ENCODE data around the gene SSTR1.

- TF ChIP-seq, protein P1, sequence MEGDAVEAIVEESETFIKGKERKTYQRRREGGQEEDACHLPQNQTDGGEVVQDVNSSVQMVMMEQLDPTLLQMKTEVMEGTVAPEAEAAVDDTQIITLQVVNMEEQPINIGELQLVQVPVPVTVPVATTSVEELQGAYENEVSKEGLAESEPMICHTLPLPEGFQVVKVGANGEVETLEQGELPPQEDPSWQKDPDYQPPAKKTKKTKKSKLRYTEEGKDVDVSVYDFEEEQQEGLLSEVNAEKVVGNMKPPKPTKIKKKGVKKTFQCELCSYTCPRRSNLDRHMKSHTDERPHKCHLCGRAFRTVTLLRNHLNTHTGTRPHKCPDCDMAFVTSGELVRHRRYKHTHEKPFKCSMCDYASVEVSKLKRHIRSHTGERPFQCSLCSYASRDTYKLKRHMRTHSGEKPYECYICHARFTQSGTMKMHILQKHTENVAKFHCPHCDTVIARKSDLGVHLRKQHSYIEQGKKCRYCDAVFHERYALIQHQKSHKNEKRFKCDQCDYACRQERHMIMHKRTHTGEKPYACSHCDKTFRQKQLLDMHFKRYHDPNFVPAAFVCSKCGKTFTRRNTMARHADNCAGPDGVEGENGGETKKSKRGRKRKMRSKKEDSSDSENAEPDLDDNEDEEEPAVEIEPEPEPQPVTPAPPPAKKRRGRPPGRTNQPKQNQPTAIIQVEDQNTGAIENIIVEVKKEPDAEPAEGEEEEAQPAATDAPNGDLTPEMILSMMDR (conservative IDR thresholded peaks at IDR 0.05; ENCODE audit: low read length), result no peak
- TF ChIP-seq EZH2phosphoT487 (IDR thresholded peaks at IDR 0.05; ENCODE audit: borderline replicate concordance, low read depth, low read length), result no peak
These were observed 46.0 kb downstream of the SSTR1 start for GRCh38 chr14:38253676-38254075.

Data from OCI-LY7 (cell line).